GM12891 (cell line): Measurements from ENCODE around the gene CCNL2.
"Not testable (repeated sequence)": the region's sequence is repeated elsewhere in the genome, so short reads cannot be mapped to it uniquely, and the experiment has no call there.

ENCODE experiments used
- PAX5 ChIP-seq: IDR thresholded peaks from 2 replicates; pipeline ENCODE4 v1.6.1; 2011; ENCODE audit warnings: low read length, moderate library complexity, mild to moderate bottlenecking; ENCODE audit not compliant: insufficient read depth, severe bottlenecking
- POLR2A ChIP-seq: IDR thresholded peaks from 2 replicates; pipeline ENCODE4 v1.6.1; 2011; ENCODE audit warnings: low read depth, low read length, control low read depth
- POLR2AphosphoS5 ChIP-seq: IDR thresholded peaks from 2 replicates; pipeline ENCODE4 v1.6.1; 2011; ENCODE audit warnings: low read depth, low read length, control low read depth
- POU2F2 ChIP-seq: IDR thresholded peaks from 2 replicates; pipeline ENCODE4 v1.6.1; 2011; ENCODE audit warnings: low read depth, mild to moderate bottlenecking, control low read depth, low read length, moderate library complexity
- SPI1 ChIP-seq: IDR thresholded peaks from 2 replicates; pipeline ENCODE4 v1.6.1; 2011; ENCODE audit warnings: low read depth, low read length, control low read depth
- TAF1 ChIP-seq: IDR thresholded peaks from 2 replicates; pipeline ENCODE4 v1.6.1; 2011; ENCODE audit warnings: low read depth, low read length, control low read depth

DNA sequence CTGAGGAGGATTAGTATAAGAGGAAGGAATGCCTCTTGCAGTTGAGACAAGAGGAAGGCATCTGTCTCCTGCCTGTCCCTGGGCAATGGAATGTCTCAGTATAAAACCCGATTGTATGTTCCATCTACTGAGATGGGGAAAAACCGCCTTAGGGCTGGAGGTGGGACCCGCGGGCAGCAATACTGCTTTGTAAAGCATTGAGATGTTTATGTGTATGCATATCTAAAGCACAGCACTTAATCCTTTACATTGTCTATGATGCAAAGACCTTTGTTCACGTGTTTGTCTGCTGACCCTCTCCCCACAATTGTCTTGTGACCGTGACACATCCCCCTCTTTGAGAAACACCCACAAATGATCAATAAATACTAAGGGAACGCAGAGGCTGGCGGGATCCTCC lies 11.1 kb upstream of the CCNL2 start:
- not testable (repeated sequence) for TF ChIP-seq POLR2AphosphoS5, TAF1, POLR2A, PAX5, POU2F2, SPI1
